NCI-H2081 treated with DMSO at 0.1 percent for 48 hours (cell line): ENCODE data around the gene MYOM1.
"Not testable (repeated sequence)": the region's sequence is repeated elsewhere in the genome, so short reads cannot be mapped to it uniquely, and the experiment has no call there.

Experiments used
- DNase-seq: peaks from one replicate; lab custom pipeline; 2025; lab: John Stamatoyannopoulos, UW

The MYOM1 gene

DNA sequence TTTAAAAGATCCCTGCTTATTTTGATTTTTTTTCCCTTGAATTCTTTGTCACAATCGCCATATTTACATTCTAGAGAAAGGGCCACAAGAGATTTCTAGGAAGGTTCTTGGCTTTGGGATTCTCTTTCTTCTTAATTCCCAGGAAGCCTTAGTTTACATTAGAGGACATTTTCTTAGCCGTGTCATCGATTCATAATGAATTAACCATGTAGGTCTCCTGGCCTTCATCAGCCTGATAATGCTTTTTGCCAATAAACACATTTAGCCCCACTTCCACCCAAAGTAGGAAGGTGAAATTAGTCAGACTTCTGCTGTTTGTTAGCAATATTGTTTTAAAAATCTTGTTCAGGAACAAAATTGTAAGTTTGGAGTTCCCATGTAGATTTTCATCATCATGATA is 135.6 kb downstream of the MYOM1 start:
- no peak for DNase-seq

DNA sequence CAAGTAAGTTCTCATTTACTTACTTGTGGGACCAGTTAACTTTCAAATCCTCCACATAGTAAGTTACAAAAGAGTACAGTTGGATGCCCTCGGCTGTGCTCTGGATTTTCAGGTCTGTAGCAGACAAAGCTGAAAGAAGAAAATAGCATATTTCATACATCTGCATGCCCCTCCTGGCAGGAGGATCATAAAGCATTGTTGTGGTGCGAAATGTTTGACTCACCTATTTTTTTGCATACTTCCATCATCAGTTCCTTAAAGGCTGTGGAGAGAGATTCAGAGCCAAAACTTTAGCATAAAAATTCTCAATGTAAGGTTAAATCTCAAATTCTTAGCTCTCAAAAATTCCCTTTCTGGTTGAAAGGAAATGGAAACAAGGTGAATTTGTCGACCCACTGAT is 136.0 kb downstream of the MYOM1 start:
- DNase-seq: no peak

DNA sequence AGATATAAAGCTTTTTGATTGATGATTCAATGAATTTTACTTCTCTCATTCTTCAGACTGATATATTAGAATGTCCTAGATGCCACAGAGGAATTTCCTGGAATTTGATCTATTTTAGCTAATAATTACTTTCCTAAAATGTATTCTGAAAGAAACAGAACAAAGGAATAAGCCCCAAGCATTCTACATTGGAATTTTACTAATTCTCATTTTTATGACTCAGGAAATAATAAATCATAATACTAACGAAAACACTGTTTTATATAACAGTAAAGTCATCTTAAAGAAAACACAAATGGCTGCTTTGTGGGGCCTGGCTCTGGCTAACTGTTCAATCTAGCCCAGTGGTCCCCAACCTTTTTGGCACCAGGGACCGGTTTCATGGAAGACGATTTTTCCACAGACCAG is 138.2 kb downstream of the MYOM1 start:
- no peak for DNase-seq

DNA sequence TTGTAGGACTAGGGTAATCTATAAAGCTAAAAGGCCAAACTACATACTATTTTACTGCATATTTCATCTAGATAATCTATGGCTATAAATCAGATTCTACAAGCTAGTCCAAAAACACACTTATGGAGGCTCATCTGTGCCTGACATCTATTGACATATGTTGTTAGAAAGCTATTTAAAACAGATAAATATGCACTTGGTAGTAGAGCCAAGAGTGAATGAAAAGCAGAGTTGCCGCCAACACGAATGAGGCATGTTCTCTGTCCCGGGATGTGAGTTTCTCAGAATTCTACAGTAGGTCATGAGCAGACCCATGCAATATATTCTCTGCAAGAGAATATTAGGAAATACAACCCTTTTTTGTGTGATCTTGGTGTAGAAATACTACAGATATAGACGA is 140.1 kb downstream of the MYOM1 start:
- DNase-seq: no peak

DNA sequence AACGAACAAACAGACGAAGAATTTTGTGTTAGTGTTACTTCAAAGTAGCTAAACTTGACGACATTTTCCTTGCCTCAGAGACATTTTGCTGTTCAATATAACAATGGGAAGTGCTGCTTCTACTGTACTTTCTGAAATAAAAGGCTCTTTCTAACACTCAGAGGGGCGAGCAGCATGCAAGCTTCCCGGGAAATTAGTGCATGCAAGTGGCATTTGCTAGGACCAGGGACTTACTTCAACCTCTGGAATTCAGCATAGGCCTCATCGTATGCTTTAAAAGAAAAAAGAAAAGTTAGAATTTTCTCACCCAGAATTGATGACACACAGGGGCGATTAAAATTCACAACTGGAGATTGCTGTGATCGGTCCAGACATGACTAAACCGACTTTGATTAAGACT is 144.3 kb downstream of the MYOM1 start:
- no peak for DNase-seq

DNA sequence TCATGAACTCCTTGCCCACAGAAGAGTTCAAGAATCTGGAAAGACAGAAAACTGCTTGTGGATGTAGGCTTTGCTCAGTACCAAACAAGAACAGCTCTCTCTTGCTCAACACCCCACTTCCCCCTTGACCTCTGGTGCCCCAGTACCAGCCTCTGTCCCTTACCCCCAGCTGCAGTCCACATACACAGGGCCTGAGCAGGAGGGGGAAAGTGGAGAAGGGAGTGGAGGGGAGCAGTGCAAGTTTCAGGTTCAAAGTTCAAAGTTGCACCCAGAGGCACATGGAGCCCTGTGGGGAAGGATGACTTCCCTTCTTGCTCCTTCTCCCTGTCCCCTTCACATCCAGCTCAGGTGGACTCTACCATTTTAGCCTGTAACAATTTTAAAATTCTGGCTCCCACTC is 145.7 kb downstream of the MYOM1 start:
- no peak for DNase-seq

DNA sequence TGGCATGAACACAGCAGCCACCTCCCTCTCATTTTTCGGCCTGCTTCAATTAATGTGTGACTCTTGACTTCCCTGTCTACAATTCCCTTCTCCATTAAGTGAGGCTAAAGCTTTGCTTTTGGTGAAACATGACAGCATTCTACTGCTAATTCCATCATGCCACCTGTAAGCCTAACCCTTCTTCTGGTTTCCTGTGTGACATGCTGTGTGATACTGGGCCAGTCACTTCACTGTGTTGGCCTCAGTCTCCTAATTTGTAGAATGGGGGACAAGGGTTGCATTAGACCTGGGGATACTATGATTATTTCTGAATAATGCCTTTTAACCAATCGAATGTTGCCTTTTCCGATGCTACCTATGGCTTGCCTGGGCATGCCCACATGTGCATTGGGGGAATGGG is 146.4 kb downstream of the MYOM1 start:
- not testable (repeated sequence) for DNase-seq

DNA sequence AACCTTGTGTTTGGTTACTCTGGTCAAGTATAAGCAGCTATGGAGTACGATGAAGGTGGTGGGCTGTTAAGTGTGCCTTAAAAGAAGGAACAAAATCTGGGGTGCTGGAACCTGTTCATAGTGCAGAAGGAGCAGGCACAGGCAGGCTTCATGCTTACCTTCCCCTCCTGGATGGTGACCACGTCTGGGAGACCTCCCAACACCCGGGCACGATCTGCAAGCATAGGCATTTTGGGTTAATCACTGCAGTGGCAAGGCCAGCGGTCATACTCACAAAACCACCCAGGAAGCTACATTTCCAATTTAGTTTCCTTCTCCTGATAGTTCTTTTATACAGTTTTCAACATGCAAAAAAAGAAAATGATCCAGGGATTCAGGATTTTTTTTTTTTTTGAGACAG is 148.1 kb downstream of the MYOM1 start:
- no peak for DNase-seq

DNA sequence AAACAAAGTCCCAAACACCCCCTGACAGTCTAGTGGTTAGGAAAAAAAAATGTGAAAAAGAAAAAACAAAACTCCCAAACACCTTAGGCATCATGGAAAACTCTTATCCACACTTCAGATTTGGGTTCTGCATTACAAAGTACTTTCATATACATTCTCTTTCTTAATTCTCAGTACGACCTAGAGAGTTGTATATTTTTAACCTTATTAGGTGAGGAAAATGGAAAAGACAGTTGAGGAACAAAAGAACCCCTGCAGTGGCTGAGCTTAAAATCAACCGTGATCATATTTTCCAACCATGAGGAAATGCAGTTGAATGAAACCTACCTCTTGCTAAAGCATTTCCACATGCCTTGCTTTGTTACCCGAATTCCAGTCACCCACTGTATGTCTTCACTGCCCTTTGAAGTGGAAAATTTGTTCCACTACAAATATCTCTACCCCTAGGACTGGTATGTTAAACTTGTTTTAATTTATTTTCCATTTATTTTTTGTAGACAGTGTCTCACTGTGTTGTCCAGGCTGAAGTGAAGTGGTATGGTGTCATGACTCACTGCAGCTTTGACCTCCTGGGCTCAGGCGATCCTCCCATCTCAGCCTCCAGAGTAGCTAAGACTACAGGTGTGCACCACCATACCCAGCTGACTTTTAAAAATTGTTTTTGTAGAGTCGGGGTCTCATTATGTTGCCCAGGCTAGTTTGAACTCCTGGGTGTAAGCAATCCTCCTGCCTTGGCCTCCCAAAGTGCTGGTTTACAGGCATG is 149.9 kb downstream of the MYOM1 start:
- DNase-seq: no peak

DNA sequence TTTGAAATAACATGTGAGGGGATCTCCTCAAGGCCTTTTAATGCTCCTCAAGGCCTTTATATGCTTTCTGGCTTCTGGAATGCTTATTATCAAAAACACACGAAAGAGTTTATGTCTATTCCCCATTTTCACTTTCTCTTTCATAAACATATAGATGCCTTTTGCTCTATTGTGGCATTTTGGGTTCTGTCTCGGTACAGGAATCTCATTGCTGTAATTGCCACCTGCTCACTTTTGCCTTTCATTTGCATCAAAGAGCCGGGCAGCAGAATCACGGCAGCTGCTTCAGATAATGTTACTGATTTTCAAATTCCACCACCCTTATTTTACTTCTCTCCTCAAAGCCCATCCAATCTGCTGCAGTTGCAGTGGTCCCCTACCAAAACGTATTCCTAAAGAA is 152.0 kb downstream of the MYOM1 start:
- no peak for DNase-seq

DNA sequence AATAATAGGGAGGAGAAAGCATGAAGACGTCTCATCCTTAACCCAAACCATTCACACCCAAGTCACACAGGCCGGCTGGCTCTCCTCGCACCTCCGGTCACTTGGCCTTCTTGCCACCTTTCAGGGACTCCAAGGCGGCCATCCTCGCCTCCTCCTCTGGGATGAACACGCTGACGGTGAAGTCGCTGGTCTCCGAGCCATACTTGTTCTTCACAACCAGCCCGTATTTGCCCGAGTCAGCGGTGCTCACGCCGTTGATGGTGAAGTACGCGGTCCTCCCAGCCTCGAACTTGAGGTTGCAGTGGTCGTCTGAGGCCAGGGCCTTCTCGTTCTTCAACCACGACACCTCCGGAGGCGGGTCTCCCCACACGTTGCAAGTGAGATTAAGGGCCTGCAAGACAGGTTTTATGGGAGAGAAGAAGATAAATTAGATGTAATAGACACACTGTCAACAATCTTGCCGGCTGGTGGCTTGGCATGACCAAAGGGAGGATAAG is 152.6 kb downstream of the MYOM1 start:
- no peak for DNase-seq

DNA sequence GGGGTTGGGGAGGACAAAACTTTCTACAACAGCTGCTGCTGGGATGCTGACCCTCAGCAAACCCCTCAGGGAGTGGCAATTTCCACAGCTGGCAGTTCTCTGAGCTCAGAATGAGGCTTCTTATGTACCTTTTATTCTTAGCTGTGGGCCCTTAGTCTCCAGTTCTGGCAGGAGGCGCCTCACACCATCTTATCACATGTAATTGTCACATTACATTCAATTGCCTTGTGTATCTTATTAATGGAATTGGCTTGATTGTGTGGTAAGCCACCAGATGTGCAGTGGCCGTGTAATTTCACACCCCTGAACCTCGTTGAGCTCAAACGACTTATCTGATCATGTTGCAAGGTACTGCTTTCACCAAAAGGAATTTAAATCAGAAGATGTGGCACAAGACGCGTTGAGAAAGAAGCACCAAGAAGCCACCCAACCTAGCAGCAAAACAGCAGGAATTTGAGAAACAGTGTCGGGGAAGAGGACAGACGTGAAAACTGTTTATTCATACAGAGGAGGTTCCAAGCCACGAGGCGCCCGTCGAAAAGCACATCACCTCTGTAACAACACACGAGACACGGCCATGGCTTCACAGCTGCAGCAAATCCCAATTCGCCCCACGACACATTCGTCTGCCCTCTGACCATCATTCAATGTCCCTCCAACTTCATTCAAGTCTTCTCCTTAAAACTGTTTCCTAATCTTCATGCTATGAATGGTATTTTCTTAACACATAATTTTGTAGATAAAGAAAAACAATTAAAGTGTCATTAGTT is 153.2 kb downstream of the MYOM1 start:
- DNase-seq: no peak

DNA sequence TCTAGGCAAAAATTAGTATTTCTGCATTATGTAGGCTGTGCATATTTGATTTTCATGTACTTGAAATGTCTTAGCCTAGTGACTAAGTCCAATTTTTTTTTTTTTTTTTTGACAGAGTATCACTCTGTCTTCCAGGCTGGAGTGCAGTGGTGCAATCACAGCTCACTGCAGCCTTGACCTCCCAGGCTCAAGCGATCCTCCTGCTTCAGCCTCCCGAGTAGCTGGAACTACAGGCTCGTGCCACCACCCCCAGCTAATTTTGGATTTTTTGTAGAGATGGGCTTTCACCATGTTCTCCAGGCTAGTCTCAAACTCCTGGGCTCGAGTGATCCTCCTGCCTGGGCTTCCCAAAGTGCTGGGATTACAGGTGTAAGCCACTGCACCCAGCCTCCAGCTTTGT is 156.0 kb downstream of the MYOM1 start:
- not testable (repeated sequence) for DNase-seq

DNA sequence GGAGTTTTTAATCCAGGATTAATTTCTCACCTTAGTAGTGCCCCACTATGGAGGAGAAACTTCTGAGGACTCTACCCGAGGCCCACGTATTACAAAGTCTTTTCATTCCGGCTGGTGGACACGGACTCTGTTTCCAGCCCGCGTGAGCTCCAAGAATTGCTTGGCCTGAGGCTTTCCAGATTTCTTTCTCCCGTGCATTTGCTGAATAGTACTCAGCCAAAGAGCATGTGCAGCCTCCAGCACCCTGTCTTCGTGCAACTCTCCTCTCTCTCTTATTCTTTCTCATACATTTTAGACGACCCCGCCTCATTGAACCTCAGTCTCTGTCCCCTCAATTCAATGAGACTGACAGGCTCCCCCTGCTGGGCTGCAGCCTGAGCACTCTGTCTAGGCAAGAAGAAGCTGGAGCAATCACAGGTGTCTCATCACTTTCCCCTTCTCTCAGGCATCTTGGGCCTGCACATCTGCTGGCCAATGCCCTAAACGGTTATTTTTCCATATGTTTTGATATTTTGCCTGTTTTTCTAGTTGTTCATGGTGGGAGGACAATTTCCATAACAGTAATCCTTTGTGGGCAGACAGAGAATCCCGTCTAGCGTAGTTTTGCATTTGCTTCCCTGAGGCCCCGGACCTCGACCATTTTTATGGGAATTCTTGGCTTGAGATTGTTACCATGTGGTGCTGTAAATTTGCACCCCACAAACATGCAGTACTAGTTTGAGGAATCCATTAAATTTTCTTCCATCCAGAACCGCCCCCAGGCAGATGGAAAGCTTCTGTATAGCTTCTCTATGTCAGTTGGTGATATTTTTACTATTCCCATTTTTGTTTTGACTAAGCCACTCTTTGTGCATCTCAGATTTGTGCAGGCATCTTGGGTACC is 156.7 kb downstream of the MYOM1 start:
- DNase-seq: no peak

DNA sequence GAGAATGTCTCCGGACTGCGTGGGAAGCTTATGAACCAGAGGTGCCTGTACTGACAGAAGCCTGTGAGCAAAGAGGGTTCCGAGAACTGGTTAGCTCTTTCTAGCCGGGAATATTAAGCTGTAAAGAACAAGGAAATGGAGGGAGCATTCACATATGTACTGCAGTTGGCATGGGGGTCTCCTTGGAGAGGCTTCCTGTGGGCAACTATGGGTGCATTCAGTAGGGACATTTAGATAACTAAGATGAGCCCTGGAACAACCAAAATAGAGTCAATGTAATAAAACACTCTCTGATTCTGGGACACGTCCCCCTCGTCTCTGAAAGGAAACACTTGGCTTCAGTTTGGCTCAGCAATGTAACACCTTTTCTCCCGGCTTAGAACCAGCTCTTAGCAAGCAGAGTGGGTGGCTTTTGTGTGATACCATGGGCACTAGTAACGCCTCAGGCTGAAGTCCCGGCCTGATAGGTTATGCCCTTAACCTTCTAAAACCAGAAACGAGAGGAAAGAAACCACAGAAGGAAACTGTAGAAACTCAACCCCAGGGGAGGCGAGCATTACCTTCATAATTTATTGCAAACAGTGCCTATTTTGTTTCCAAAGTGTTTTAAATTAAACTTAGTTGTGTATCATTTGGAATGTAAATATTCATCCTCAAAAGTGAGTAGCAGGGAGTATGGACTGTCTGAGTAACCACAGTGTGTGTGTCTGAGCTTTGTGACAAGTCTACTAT is 158.0 kb downstream of the MYOM1 start:
- no peak for DNase-seq

DNA sequence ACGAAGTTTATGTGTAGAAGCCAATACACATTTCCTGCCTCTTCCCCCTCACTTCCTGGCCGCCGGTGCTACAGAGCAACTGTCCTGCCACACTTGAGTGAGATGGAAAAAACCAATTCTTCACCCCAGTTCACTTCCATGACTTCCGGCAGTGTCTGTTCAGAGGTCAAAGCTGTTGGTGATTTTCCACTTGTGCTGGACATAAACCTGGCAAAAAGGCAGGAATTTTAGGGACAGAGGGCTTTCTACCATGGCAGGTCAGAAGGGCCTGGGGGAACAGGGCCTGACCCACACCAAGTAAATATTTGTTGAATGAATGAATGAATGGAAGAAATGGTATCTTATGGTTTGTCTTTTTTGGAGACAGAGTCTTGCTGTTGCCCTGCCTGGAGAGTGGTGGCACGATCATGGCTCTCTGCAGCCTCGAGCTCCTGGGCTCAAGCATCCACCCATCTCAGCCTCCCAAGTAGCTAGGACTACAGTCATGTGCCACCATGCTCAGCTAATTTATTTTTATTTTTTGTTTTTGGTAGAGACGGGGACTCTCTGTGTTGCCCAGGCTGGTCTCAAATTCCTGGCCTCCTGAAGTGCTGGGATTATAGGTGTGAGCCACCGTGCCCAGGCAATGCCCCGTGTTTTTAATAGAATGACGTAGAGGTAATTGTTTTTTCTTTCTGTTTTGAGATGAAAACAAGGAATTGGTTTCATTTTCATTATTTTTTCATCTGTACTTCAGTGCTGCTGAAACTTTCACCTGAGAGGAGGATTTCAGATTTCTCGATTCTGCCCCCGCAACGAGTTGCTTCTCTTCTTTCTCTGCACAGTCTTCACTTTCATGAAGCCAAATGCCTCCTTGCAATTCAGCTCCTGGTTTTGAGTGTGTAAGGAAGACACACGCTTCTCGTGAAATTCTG is 158.8 kb downstream of the MYOM1 start:
- DNase-seq: no peak

DNA sequence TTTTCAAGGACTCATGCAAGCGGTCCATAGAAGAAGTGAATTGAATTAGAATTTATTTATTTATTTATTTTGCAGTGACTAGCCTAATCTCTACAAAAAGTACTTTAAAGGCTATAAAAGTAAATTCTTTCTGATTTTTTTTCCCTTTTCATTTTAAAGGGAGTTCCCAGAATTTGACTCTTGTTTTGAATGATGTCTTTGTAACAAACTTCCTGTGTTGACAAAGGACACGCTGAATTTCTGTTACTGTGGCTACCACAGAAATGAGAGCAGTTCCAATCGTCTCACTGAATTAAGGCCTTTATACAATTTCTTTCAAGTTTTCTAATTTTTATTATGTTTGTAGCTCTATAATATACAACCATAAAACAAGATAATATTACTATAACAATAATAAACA is 160.5 kb downstream of the MYOM1 start:
- DNase-seq: no peak

DNA sequence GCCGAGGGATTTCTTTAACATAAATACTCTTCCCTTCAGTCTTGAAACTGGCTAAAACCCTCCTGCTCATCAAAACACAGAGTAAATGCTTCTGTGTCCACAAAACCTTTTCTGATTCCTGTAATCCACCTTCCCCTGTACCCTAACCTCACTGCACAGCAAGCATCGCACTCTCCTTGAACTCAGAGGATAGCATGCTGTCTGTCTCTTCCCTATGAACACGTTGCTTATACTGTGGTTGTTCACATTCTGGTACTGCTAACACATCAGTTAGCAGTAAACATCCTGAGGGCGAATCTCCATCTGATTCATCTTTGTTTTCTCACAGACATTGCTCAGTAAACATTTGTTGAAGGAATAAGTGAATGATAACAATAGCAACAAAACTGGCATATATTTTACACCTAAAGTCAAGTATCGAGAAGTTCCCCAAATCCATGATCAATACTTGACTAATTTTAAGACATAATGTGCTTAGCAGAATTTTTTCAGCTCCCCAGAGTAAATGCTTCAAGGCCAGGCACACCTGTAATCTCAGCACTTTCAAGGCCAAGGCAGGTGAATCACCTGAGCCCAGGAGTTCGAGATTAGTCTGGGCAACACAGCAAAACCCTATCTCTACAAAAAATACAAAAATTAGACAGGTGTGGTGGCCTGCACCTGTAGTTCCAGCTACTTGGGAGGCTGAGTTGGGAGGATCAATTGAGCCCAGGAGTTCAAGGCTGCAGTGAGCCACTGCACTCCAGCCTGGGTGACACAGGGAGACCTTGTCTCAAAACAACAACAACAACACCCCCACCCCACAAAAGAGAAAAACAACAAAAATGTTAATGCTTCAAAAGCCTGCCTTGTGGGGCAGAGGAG is 161.2 kb downstream of the MYOM1 start:
- no peak for DNase-seq

DNA sequence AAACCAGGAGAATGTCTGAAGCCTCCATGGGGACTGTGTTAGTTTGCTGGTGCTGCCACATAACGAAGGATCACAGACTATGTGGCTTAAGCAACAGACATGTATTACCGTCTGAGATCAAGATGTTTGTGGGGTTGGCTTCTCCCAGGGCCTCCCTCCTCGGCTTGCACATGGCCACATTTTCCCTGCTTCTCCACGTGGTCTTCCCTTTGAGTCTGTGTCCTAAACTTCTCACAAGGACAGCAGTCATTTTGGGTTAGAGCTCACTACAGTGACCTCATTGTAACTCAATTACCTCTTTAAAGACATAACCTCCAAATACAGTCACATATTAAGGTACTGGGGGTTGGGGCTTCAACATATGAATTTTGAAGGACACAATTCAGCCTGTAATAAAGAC is 162.2 kb downstream of the MYOM1 start:
- DNase-seq: no peak

DNA sequence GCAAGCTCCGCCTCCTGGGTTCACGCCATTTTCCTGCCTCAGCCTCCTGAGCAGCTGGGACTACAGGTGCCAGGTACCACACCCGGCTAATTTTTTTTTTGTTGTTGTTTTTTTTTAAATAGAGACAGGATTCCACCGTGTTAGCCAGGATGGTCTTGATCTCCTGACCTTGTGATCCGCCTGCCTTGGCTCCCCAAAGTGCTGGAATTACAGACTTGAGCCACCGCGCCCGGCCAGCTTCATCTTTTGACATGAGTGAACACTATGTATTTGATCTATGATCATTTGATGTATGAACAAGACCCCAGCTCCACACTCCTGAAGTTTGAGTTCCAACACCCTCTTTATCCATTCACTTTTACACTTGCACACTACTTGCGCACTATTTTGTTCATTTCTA is 163.5 kb downstream of the MYOM1 start:
- no peak for DNase-seq
